NCI-H526 (cell line): ENCODE measurements around the gene TP53I11.
A peak's percentile ranks its signal among the peaks of the same experiment; 100 is the strongest.

Experiments
- DNase-seq, 2 experiments: peaks; one replicate each; lab custom pipeline; 2025; lab: John Stamatoyannopoulos, UW

TP53I11 gene

GRCh38 chr11:44978961-44979331 is 28.3 kb upstream of the TP53I11 start:
- DNase-seq: peak; percentile 90 to 92

- peak in 1 of 2 experiments; percentile 60 for DNase-seq
Observed at GRCh38 chr11:44978274-44978960, 27.7 kb upstream of the TP53I11 start.

GRCh38 chr11:44977493-44977984 is 26.9 kb upstream of the TP53I11 start:
- DNase-seq: peak in 1 of 2 experiments; percentile 26

- no peak for DNase-seq
Observed at GRCh38 chr11:44976576-44976975, 25.9 kb upstream of the TP53I11 start.

- DNase-seq: no peak
Observed at GRCh38 chr11:44974402-44975000, 23.8 kb upstream of the TP53I11 start.

GRCh38 chr11:44973632-44974401 is 23.1 kb upstream of the TP53I11 start:
- no peak for DNase-seq

- no peak for DNase-seq
Observed at GRCh38 chr11:44972746-44973435, 22.2 kb upstream of the TP53I11 start.

- DNase-seq: no peak
Observed at GRCh38 chr11:44971185-44971584, 20.5 kb upstream of the TP53I11 start.

- no peak for DNase-seq
Observed at GRCh38 chr11:44970293-44970692, 19.6 kb upstream of the TP53I11 start.

- no peak for DNase-seq
Observed at GRCh38 chr11:44969651-44970252, 19.1 kb upstream of the TP53I11 start.

GRCh38 chr11:44968510-44968909 is 17.8 kb upstream of the TP53I11 start:
- no peak for DNase-seq

- no peak for DNase-seq
Observed at GRCh38 chr11:44967930-44968496, 17.3 kb upstream of the TP53I11 start.

GRCh38 chr11:44966694-44967093 is 16.0 kb upstream of the TP53I11 start:
- DNase-seq: no peak

GRCh38 chr11:44964526-44965209 is 14.0 kb upstream of the TP53I11 start:
- DNase-seq: no peak

- DNase-seq: no peak
Observed at GRCh38 chr11:44963948-44964347, 13.3 kb upstream of the TP53I11 start.

- no peak for DNase-seq
Observed at GRCh38 chr11:44963136-44963535, 12.5 kb upstream of the TP53I11 start.

- no peak for DNase-seq
Observed at GRCh38 chr11:44962464-44962863, 11.8 kb upstream of the TP53I11 start.

- no peak for DNase-seq
Observed at GRCh38 chr11:44960200-44960845, 9.6 kb upstream of the TP53I11 start.

GRCh38 chr11:44959064-44959463 is 8.4 kb upstream of the TP53I11 start:
- DNase-seq: no peak

GRCh38 chr11:44957776-44958564 is 7.3 kb upstream of the TP53I11 start:
- no peak for DNase-seq
